Activated naive CD8-positive, alpha-beta T cell treated with anti-CD3 and anti-CD28 coated beads for 36 hours (primary cell): ENCODE measurements around the gene ZNF474. TPM values are rescaled to one million over a fixed set of nuclear protein-coding genes. Genes with fewer than 3 reads are reported as not detected.

ENCODE experiments used
- DNase-seq: peaks from one replicate; pipeline ENCODE4 v3.0.0; 2021
- H3K27ac Mint-ChIP-seq: one replicate; pipeline ENCODE4 v1.8.0; 2022; ENCODE audit warnings: mild to moderate bottlenecking, moderate library complexity, mixed read lengths
- H3K27me3 Mint-ChIP-seq: one replicate; pipeline ENCODE4 v1.8.0; 2022; ENCODE audit warnings: mild to moderate bottlenecking, mixed read lengths
- H3K36me3 Mint-ChIP-seq: one replicate; pipeline ENCODE4 v1.8.0; 2021; ENCODE audit warnings: mild to moderate bottlenecking, mixed read lengths
- H3K4me1 Mint-ChIP-seq: one replicate; pipeline ENCODE4 v1.8.0; 2021; ENCODE audit warnings: mixed read lengths
- H3K4me3 Mint-ChIP-seq: one replicate; pipeline ENCODE4 v1.8.0; 2022; ENCODE audit warnings: mild to moderate bottlenecking, moderate library complexity, mixed read lengths
- H3K9me3 Mint-ChIP-seq: one replicate; pipeline ENCODE4 v1.8.0; 2022; ENCODE audit warnings: mixed read lengths
- total RNA-seq, 2 experiments: library from RNA; stranded (reverse); gene quantifications; one replicate each; pipeline ENCODE4 v1.2.3, GENCODE V29; 2021

Gene ZNF474
- total RNA-seq, 2 experiments from 2014 or later = 0.28 TPM; not detected in 1

GRCh38 chr5:122107016-122107415 is 22.3 kb upstream of the ZNF474 start:
- H3K27ac Mint-ChIP-seq = no peak overlapping the region
- no peak overlapping the region for H3K4me3 Mint-ChIP-seq
- H3K27me3 Mint-ChIP-seq = peaks cover 4% of the 10 kb centered on the region
- DNase-seq = no peak
- H3K36me3 Mint-ChIP-seq = no peaks in the 10 kb centered on the region
- no peaks in the 10 kb centered on the region for H3K4me1 Mint-ChIP-seq
- no peaks in the 10 kb centered on the region for H3K9me3 Mint-ChIP-seq

- no peaks in the 10 kb centered on the region for H3K4me1 Mint-ChIP-seq
Measured at GRCh38 chr5:122110987-122111386, 18.4 kb upstream of the ZNF474 start.

GRCh38 chr5:122111460-122111859 is 17.9 kb upstream of the ZNF474 start:
- H3K36me3 Mint-ChIP-seq = no peaks in the 10 kb centered on the region
- no peak for DNase-seq
- H3K9me3 Mint-ChIP-seq = no peaks in the 10 kb centered on the region
- no peak overlapping the region for H3K27ac Mint-ChIP-seq
- no peaks in the 10 kb centered on the region for H3K4me1 Mint-ChIP-seq
- no peaks in the 10 kb centered on the region for H3K27me3 Mint-ChIP-seq
- no peak overlapping the region for H3K4me3 Mint-ChIP-seq

More at GRCh38 chr5:122110987-122111386, 18.4 kb upstream of the ZNF474 start:
- H3K9me3 Mint-ChIP-seq = no peaks in the 10 kb centered on the region
- no peak overlapping the region for H3K27ac Mint-ChIP-seq
- no peaks in the 10 kb centered on the region for H3K36me3 Mint-ChIP-seq
- H3K4me3 Mint-ChIP-seq = no peak overlapping the region
- H3K27me3 Mint-ChIP-seq = no peaks in the 10 kb centered on the region
- DNase-seq = no peak

GRCh38 chr5:122112063-122112462 is 17.3 kb upstream of the ZNF474 start:
- Mint-ChIP-seq H3K4me3 (no peak overlapping the region), H3K27ac (no peak overlapping the region), H3K36me3 (no peaks in the 10 kb centered on the region), H3K27me3 (no peaks in the 10 kb centered on the region), H3K9me3 (no peaks in the 10 kb centered on the region), H3K4me1 (no peaks in the 10 kb centered on the region)
- DNase-seq = no peak

- Mint-ChIP-seq H3K27ac (no peak overlapping the region), H3K36me3 (no peaks in the 10 kb centered on the region), H3K27me3 (peaks cover 3% of the 10 kb centered on the region), H3K4me3 (no peak overlapping the region), H3K9me3 (no peaks in the 10 kb centered on the region), H3K4me1 (no peaks in the 10 kb centered on the region)
- DNase-seq = no peak
Measured at GRCh38 chr5:122112733-122113558, 16.4 kb upstream of the ZNF474 start.

GRCh38 chr5:122114501-122114900 is 14.8 kb upstream of the ZNF474 start:
- Mint-ChIP-seq H3K4me1 (no peaks in the 10 kb centered on the region), H3K4me3 (no peak overlapping the region), H3K9me3 (no peaks in the 10 kb centered on the region), H3K27ac (no peak overlapping the region), H3K27me3 (peaks cover 6% of the 10 kb centered on the region), H3K36me3 (no peaks in the 10 kb centered on the region)
- DNase-seq = no peak

- DNase-seq = no peak
- no peak overlapping the region for H3K27ac Mint-ChIP-seq
- H3K36me3 Mint-ChIP-seq = no peaks in the 10 kb centered on the region
- no peaks in the 10 kb centered on the region for H3K9me3 Mint-ChIP-seq
- H3K4me3 Mint-ChIP-seq = no peak overlapping the region
- H3K27me3 Mint-ChIP-seq = peaks cover 6% of the 10 kb centered on the region
- peaks cover 3% of the 10 kb centered on the region for H3K4me1 Mint-ChIP-seq
Measured at GRCh38 chr5:122118356-122118948, 10.9 kb upstream of the ZNF474 start.

- Mint-ChIP-seq H3K4me3 (no peak overlapping the region), H3K27me3 (peaks cover 6% of the 10 kb centered on the region), H3K27ac (no peak overlapping the region), H3K36me3 (no peaks in the 10 kb centered on the region), H3K9me3 (no peaks in the 10 kb centered on the region), H3K4me1 (peaks cover 3% of the 10 kb centered on the region)
- DNase-seq = no peak
Measured at GRCh38 chr5:122119205-122119604, 10.1 kb upstream of the ZNF474 start.

GRCh38 chr5:122120493-122120892 is 8.9 kb upstream of the ZNF474 start:
- no peak for DNase-seq
- no peaks in the 10 kb centered on the region for H3K36me3 Mint-ChIP-seq
- no peaks in the 10 kb centered on the region for H3K9me3 Mint-ChIP-seq
- peaks cover 3% of the 10 kb centered on the region for H3K4me1 Mint-ChIP-seq
- no peak overlapping the region for H3K4me3 Mint-ChIP-seq
- no peak overlapping the region for H3K27ac Mint-ChIP-seq
- H3K27me3 Mint-ChIP-seq = peaks cover 6% of the 10 kb centered on the region

- peaks cover 6% of the 10 kb centered on the region for H3K27me3 Mint-ChIP-seq
- H3K4me1 Mint-ChIP-seq = peaks cover 3% of the 10 kb centered on the region
- H3K4me3 Mint-ChIP-seq = no peak overlapping the region
- no peaks in the 10 kb centered on the region for H3K9me3 Mint-ChIP-seq
- H3K36me3 Mint-ChIP-seq = no peaks in the 10 kb centered on the region
- DNase-seq = no peak
- no peak overlapping the region for H3K27ac Mint-ChIP-seq
Measured at GRCh38 chr5:122120957-122121356, 8.4 kb upstream of the ZNF474 start.

GRCh38 chr5:122121479-122122465 is 7.6 kb upstream of the ZNF474 start:
- Mint-ChIP-seq H3K4me1 (peaks cover 3% of the 10 kb centered on the region), H3K9me3 (no peaks in the 10 kb centered on the region), H3K27ac (no peak overlapping the region), H3K27me3 (peaks cover 6% of the 10 kb centered on the region), H3K36me3 (no peaks in the 10 kb centered on the region), H3K4me3 (no peak overlapping the region)
- DNase-seq = no peak

GRCh38 chr5:122124766-122125165 is 4.6 kb upstream of the ZNF474 start:
- Mint-ChIP-seq H3K27me3 (no peaks in the 10 kb centered on the region), H3K4me3 (no peak overlapping the region), H3K27ac (no peak overlapping the region), H3K36me3 (no peaks in the 10 kb centered on the region), H3K9me3 (no peaks in the 10 kb centered on the region), H3K4me1 (peaks cover 3% of the 10 kb centered on the region)
- DNase-seq = no peak

GRCh38 chr5:122126177-122126755 is 3.1 kb upstream of the ZNF474 start:
- Mint-ChIP-seq H3K36me3 (no peaks in the 10 kb centered on the region), H3K27me3 (no peaks in the 10 kb centered on the region), H3K4me1 (peaks cover 3% of the 10 kb centered on the region), H3K4me3 (no peak overlapping the region), H3K9me3 (no peaks in the 10 kb centered on the region), H3K27ac (no peak overlapping the region)
- no peak for DNase-seq

- Mint-ChIP-seq H3K27me3 (no peaks in the 10 kb centered on the region), H3K27ac (no peak overlapping the region)
Measured at GRCh38 chr5:122126756-122127321, 2.5 kb upstream of the ZNF474 start.

More at GRCh38 chr5:122126756-122127321, 2.5 kb upstream of the ZNF474 start:
- no peak overlapping the region for H3K4me3 Mint-ChIP-seq
- H3K9me3 Mint-ChIP-seq = no peaks in the 10 kb centered on the region
- no peak for DNase-seq
- peaks cover 3% of the 10 kb centered on the region for H3K4me1 Mint-ChIP-seq
- H3K36me3 Mint-ChIP-seq = no peaks in the 10 kb centered on the region
